ENCODE results near the gene GBA2. TPM values are rescaled to one million over a fixed set of nuclear protein-coding genes. Genes with fewer than 3 reads are reported as not detected.

GBA2 gene
- total RNA-seq, 1 donor from 2014 or later, result 130 TPM

GRCh38 chr9:35705836-35706430 is 43.1 kb downstream of the GBA2 start:
- peaks cover 41% of the 10 kb centered on the region for H3K36me3 Mint-ChIP-seq (ENCODE audit: insufficient read depth)
- no peak overlapping the region for H3K4me3 Mint-ChIP-seq (ENCODE audit: low read depth)
- no peak for TF ChIP-seq CTCF (IDR thresholded peaks at IDR 0.05; ENCODE audit: unreplicated experiment)
- no peak for DNase-seq (ENCODE audit: low spot score, unreplicated experiment)
- no peak overlapping the region for H3K27ac Mint-ChIP-seq
- no peaks in the 10 kb centered on the region for H3K27me3 Mint-ChIP-seq
- no peaks in the 10 kb centered on the region for H3K9me3 Mint-ChIP-seq (ENCODE audit: low read depth)
- no peaks in the 10 kb centered on the region for H3K4me1 Mint-ChIP-seq (ENCODE audit: low read depth)

GRCh38 chr9:35705372-35705771 is 43.7 kb downstream of the GBA2 start:
- DNase-seq (ENCODE audit: low spot score, unreplicated experiment), result no peak
- Mint-ChIP-seq H3K9me3 (ENCODE audit: low read depth) (no peaks in the 10 kb centered on the region), H3K27ac (no peak overlapping the region), H3K27me3 (no peaks in the 10 kb centered on the region), H3K36me3 (ENCODE audit: insufficient read depth) (peaks cover 35% of the 10 kb centered on the region), H3K4me3 (ENCODE audit: low read depth) (no peak overlapping the region), H3K4me1 (ENCODE audit: low read depth) (no peaks in the 10 kb centered on the region)
- TF ChIP-seq CTCF (IDR thresholded peaks at IDR 0.05; ENCODE audit: unreplicated experiment), result no peak

- no peak for DNase-seq (ENCODE audit: low spot score, unreplicated experiment)
- no peak overlapping the region for H3K4me3 Mint-ChIP-seq (ENCODE audit: low read depth)
- H3K27ac Mint-ChIP-seq, result no peak overlapping the region
Measured at GRCh38 chr9:35703906-35704672, 44.9 kb downstream of the GBA2 start.

GRCh38 chr9:35702696-35703095 is 46.3 kb downstream of the GBA2 start:
- DNase-seq (ENCODE audit: low spot score, unreplicated experiment), result no peak
- Mint-ChIP-seq H3K4me1 (ENCODE audit: low read depth) (no peaks in the 10 kb centered on the region), H3K9me3 (ENCODE audit: low read depth) (no peaks in the 10 kb centered on the region), H3K27ac (no peak overlapping the region), H3K36me3 (ENCODE audit: insufficient read depth) (peaks cover 30% of the 10 kb centered on the region), H3K4me3 (ENCODE audit: low read depth) (no peak overlapping the region), H3K27me3 (no peaks in the 10 kb centered on the region)
- no peak for TF ChIP-seq CTCF (IDR thresholded peaks at IDR 0.05; ENCODE audit: unreplicated experiment)

More at GRCh38 chr9:35703906-35704672, 44.9 kb downstream of the GBA2 start:
- Mint-ChIP-seq H3K9me3 (ENCODE audit: low read depth) (no peaks in the 10 kb centered on the region), H3K36me3 (ENCODE audit: insufficient read depth) (peaks cover 32% of the 10 kb centered on the region), H3K27me3 (no peaks in the 10 kb centered on the region), H3K4me1 (ENCODE audit: low read depth) (no peaks in the 10 kb centered on the region)
- TF ChIP-seq CTCF (IDR thresholded peaks at IDR 0.05; ENCODE audit: unreplicated experiment), result no peak

- no peak for DNase-seq (ENCODE audit: low spot score, unreplicated experiment)
- Mint-ChIP-seq H3K4me3 (ENCODE audit: low read depth) (no peak overlapping the region), H3K36me3 (ENCODE audit: insufficient read depth) (peaks cover 27% of the 10 kb centered on the region), H3K27me3 (no peaks in the 10 kb centered on the region), H3K27ac (no peak overlapping the region), H3K4me1 (ENCODE audit: low read depth) (no peaks in the 10 kb centered on the region), H3K9me3 (ENCODE audit: low read depth) (no peaks in the 10 kb centered on the region)
- TF ChIP-seq CTCF (IDR thresholded peaks at IDR 0.05; ENCODE audit: unreplicated experiment), result no peak
Measured at GRCh38 chr9:35700942-35701341, 48.1 kb downstream of the GBA2 start.

All from progenitor cell of endocrine pancreas (in vitro differentiated cells).